ENCODE data around the gene DGCR6L. TPM values are rescaled to one million over a fixed set of nuclear protein-coding genes. Genes with fewer than 3 reads are reported as not detected.

The DGCR6L gene
- total and polyA plus RNA-seq, 2 donors (not counting 1 experiment from before 2014, with no cell fraction given) = 26.2 to 53.2 TPM

GRCh38 chr22:20302438-20303228, 17.2 kb downstream of the DGCR6L start:
- Histone ChIP-seq H3K4me3 (replicated peaks in 1 of 4; ENCODE audit: control extremely low read depth in 1 of 4, insufficient read depth in 1 of 4, low read depth in 3 of 4, low read length in 4 of 4) (no peak overlapping the region), H3K9me3 (ENCODE audit: control insufficient read depth, insufficient read depth, low read depth, low read length) (no peaks in the 10 kb centered on the region), H3K27me3 (ENCODE audit: control insufficient read depth, insufficient read depth, low read length) (peaks cover under 1% of the 10 kb centered on the region), H3K9ac (ENCODE audit: insufficient read depth, low read length) (no peak overlapping the region), H3K4me1 (ENCODE audit: control insufficient read depth, extremely low read depth, insufficient read depth, low read length) (peaks cover 2% of the 10 kb centered on the region), H4K20me1 (ENCODE audit: control insufficient read depth, extremely low read depth, insufficient read depth, low read length) (no peaks in the 10 kb centered on the region), H2AFZ (ENCODE audit: low read length) (no peak overlapping the region), H3K36me3 (ENCODE audit: control insufficient read depth, insufficient read depth, low read length) (no peaks in the 10 kb centered on the region), H3K4me2 (ENCODE audit: extremely low read depth, insufficient read depth, low read length) (no peak overlapping the region), H3K79me2 (ENCODE audit: control insufficient read depth, insufficient read depth, low read length) (no peaks in the 10 kb centered on the region), H3K27ac (ENCODE audit: insufficient read depth, low read length) (no peak overlapping the region)
- TF ChIP-seq, protein P1, sequence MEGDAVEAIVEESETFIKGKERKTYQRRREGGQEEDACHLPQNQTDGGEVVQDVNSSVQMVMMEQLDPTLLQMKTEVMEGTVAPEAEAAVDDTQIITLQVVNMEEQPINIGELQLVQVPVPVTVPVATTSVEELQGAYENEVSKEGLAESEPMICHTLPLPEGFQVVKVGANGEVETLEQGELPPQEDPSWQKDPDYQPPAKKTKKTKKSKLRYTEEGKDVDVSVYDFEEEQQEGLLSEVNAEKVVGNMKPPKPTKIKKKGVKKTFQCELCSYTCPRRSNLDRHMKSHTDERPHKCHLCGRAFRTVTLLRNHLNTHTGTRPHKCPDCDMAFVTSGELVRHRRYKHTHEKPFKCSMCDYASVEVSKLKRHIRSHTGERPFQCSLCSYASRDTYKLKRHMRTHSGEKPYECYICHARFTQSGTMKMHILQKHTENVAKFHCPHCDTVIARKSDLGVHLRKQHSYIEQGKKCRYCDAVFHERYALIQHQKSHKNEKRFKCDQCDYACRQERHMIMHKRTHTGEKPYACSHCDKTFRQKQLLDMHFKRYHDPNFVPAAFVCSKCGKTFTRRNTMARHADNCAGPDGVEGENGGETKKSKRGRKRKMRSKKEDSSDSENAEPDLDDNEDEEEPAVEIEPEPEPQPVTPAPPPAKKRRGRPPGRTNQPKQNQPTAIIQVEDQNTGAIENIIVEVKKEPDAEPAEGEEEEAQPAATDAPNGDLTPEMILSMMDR (conservative IDR thresholded peaks at IDR 0.05 in 1 of 2, IDR thresholded peaks at IDR 0.05 in 1 of 2; ENCODE audit: low read depth in 1 of 2, low read length in 2 of 2) = no peak
- no peak for TF ChIP-seq EZH2 (IDR thresholded peaks at IDR 0.05; ENCODE audit: low read length, missing control alignments)
- DNase-seq (ENCODE audit: low read depth in 2 of 2) = no peak

DNA sequence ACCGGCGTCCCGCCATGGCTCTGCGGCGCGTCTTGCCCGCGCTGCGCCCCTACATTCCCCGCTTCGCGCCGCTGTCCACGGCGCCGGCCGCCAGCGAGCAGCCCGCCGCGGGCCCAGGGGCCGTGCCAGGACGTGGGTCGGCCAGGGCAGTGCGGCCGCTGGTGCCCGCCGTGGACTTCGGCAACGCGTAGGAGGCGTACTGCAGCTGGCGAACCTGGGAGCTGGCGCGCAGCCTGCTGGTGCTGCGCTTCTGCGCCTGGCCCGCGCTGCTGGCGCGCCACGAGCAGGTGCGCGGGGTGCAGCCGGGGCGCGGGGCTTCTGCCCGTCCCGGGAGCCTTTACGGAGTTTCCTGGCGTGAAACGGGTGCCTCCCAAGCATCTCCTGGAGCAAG, 20.1 kb downstream of the DGCR6L start:
- Histone ChIP-seq H3K9me3 (ENCODE audit: control insufficient read depth, insufficient read depth, low read depth, low read length) (no peaks in the 10 kb centered on the region), H3K27ac (ENCODE audit: insufficient read depth, low read length) (no peak overlapping the region), H3K36me3 (ENCODE audit: control insufficient read depth, insufficient read depth, low read length) (no peaks in the 10 kb centered on the region), H3K4me2 (ENCODE audit: extremely low read depth, insufficient read depth, low read length) (peak overlapping the region; percentile 80), H3K27me3 (ENCODE audit: control insufficient read depth, insufficient read depth, low read length) (peaks cover 10% of the 10 kb centered on the region), H3K9ac (ENCODE audit: insufficient read depth, low read length) (no peak overlapping the region), H3K4me1 (ENCODE audit: control insufficient read depth, extremely low read depth, insufficient read depth, low read length) (peaks cover 2% of the 10 kb centered on the region), H4K20me1 (ENCODE audit: control insufficient read depth, extremely low read depth, insufficient read depth, low read length) (no peaks in the 10 kb centered on the region), H2AFZ (ENCODE audit: low read length) (peak overlapping the region; percentile 33), H3K4me3 (replicated peaks in 1 of 4; ENCODE audit: control extremely low read depth in 1 of 4, insufficient read depth in 1 of 4, low read depth in 3 of 4, low read length in 4 of 4) (peak overlapping the region in 2 of 4 experiments; percentile 38 to 43), H3K79me2 (ENCODE audit: control insufficient read depth, insufficient read depth, low read length) (no peaks in the 10 kb centered on the region)
- DNase-seq (ENCODE audit: low read depth in 2 of 2) = no peak
- TF ChIP-seq, protein P1 (conservative IDR thresholded peaks at IDR 0.05 in 1 of 2, IDR thresholded peaks at IDR 0.05 in 1 of 2; ENCODE audit: low read depth in 1 of 2, low read length in 2 of 2) = no peak
- no peak for TF ChIP-seq EZH2 (IDR thresholded peaks at IDR 0.05; ENCODE audit: low read length, missing control alignments)

GRCh38 chr22:20298803-20299745, 20.8 kb downstream of the DGCR6L start:
- H3K79me2 ChIP-seq (ENCODE audit: control insufficient read depth, insufficient read depth, low read length) = no peaks in the 10 kb centered on the region
- peak; percentile 51 to 76 for DNase-seq (ENCODE audit: low read depth in 2 of 2)
- no peak overlapping the region for H3K27ac ChIP-seq (ENCODE audit: insufficient read depth, low read length)
- peaks cover 2% of the 10 kb centered on the region for H3K4me1 ChIP-seq (ENCODE audit: control insufficient read depth, extremely low read depth, insufficient read depth, low read length)
- H3K36me3 ChIP-seq (ENCODE audit: control insufficient read depth, insufficient read depth, low read length) = no peaks in the 10 kb centered on the region
- H3K4me3 ChIP-seq (replicated peaks in 1 of 4; ENCODE audit: control extremely low read depth in 1 of 4, insufficient read depth in 1 of 4, low read depth in 3 of 4, low read length in 4 of 4) = peak overlapping the region; percentile 21 to 49 (median 34)
- H3K9ac ChIP-seq (ENCODE audit: insufficient read depth, low read length) = no peak overlapping the region
- H4K20me1 ChIP-seq (ENCODE audit: control insufficient read depth, extremely low read depth, insufficient read depth, low read length) = no peaks in the 10 kb centered on the region
- no peaks in the 10 kb centered on the region for H3K9me3 ChIP-seq (ENCODE audit: control insufficient read depth, insufficient read depth, low read depth, low read length)
- TF ChIP-seq EZH2 (IDR thresholded peaks at IDR 0.05; ENCODE audit: low read length, missing control alignments) = no peak
- TF ChIP-seq, protein P1 (conservative IDR thresholded peaks at IDR 0.05 in 1 of 2, IDR thresholded peaks at IDR 0.05 in 1 of 2; ENCODE audit: low read depth in 1 of 2, low read length in 2 of 2) = no peak
- no peak overlapping the region for H2AFZ ChIP-seq (ENCODE audit: low read length)
- H3K27me3 ChIP-seq (ENCODE audit: control insufficient read depth, insufficient read depth, low read length) = peaks cover 11% of the 10 kb centered on the region
- H3K4me2 ChIP-seq (ENCODE audit: extremely low read depth, insufficient read depth, low read length) = peak overlapping the region; percentile 87

Measured in fibroblast of lung (primary cell).